Midbrain (tissue), 1 donor: ENCODE results near the gene RIOK3.
"Not testable (repeated sequence)": the region's sequence is repeated elsewhere in the genome, so short reads cannot be mapped to it uniquely, and the experiment has no call there.

Experiments used
- DNase-seq: peaks from one replicate; lab custom pipeline; 2025; lab: John Stamatoyannopoulos, UW

Gene RIOK3

GRCh38 chr18:23452728-23453679 is at the start of gene RIOK3:
RIOK3 (plus strand) TSS chr18:23453287; CDS start chr18:23453440, 153 bp downstream.
- peak; percentile 97 for DNase-seq

GRCh38 chr18:23403310-23403709 is 49.8 kb upstream of the RIOK3 start:
- no peak for DNase-seq

GRCh38 chr18:23405636-23406035 is 47.5 kb upstream of the RIOK3 start:
- no peak for DNase-seq

- no peak for DNase-seq
Observed at GRCh38 chr18:23406271-23406787, 46.8 kb upstream of the RIOK3 start.

- no peak for DNase-seq
Observed at GRCh38 chr18:23412351-23412964, 40.6 kb upstream of the RIOK3 start.

GRCh38 chr18:23415515-23415914 is 37.6 kb upstream of the RIOK3 start:
- no peak for DNase-seq

GRCh38 chr18:23416298-23416697 is 36.8 kb upstream of the RIOK3 start:
- DNase-seq = no peak

- no peak for DNase-seq
Observed at GRCh38 chr18:23421277-23421676, 31.8 kb upstream of the RIOK3 start.

- DNase-seq = no peak
Observed at GRCh38 chr18:23422751-23423418, 30.2 kb upstream of the RIOK3 start.

- no peak for DNase-seq
Observed at GRCh38 chr18:23424616-23425015, 28.5 kb upstream of the RIOK3 start.

GRCh38 chr18:23428821-23429220 is 24.3 kb upstream of the RIOK3 start:
- no peak for DNase-seq

GRCh38 chr18:23429538-23429937 is 23.5 kb upstream of the RIOK3 start:
- not testable (repeated sequence) for DNase-seq

- no peak for DNase-seq
Observed at GRCh38 chr18:23433360-23433759, 19.7 kb upstream of the RIOK3 start.

GRCh38 chr18:23437357-23438045 is 15.6 kb upstream of the RIOK3 start:
- peak; percentile 85 for DNase-seq

- no peak for DNase-seq
Observed at GRCh38 chr18:23438046-23438377, 15.1 kb upstream of the RIOK3 start.

- no peak for DNase-seq
Observed at GRCh38 chr18:23438608-23439366, 14.3 kb upstream of the RIOK3 start.

GRCh38 chr18:23440131-23440530 is 13.0 kb upstream of the RIOK3 start:
- DNase-seq = no peak

- DNase-seq = no peak
Observed at GRCh38 chr18:23442958-23443357, 10.1 kb upstream of the RIOK3 start.

- no peak for DNase-seq
Observed at GRCh38 chr18:23448291-23448690, 4.8 kb upstream of the RIOK3 start.

- no peak for DNase-seq
Observed at GRCh38 chr18:23450022-23450421, 3.1 kb upstream of the RIOK3 start.

- DNase-seq = no peak
Observed at GRCh38 chr18:23451011-23451410, 2.1 kb upstream of the RIOK3 start.
